ENCODE data around the gene VPS4A. TPM values are rescaled to one million over a fixed set of nuclear protein-coding genes. Genes with fewer than 3 reads are reported as not detected.

The VPS4A gene
- total and polyA plus RNA-seq, 2 of the 8 experiments (the other 6 are each of a cell fraction or from before 2014, with no cell fraction given), result 14.1 to 24.1 TPM

GRCh38 chr16:69349536-69349935 lies 38.4 kb downstream of the VPS4A start:
- no peak overlapping the region for H2BK20ac ChIP-seq (ENCODE audit: low read length)
- H2BK120ac ChIP-seq (replicated peaks; ENCODE audit: low read depth, low read length), result no peak overlapping the region
- DNase-seq (ENCODE audit: low read depth in 1 of 2, low spot score in 2 of 2), result no peak
- H4K5ac ChIP-seq (ENCODE audit: insufficient read length, low read depth, low read length), result no peak overlapping the region
- H3K27ac ChIP-seq (ENCODE audit: low read depth, low read length), result no peak overlapping the region
- H3K23ac ChIP-seq (ENCODE audit: insufficient read length), result no peak overlapping the region
- WGBS, 2 experiments (ENCODE audit: extremely low coverage in 1 of 2, insufficient coverage in 1 of 2, insufficient read length in 1 of 2, insufficient replicate concordance in 2 of 2, low coverage in 1 of 2, low lambda C conversion rate in 2 of 2, missing lambda C conversion rate in 1 of 2), result 94% methylated on average over 10 of the region's 10 CpGs; no CpG with 5 or more reads in 1 of the 2 experiments
- no peak overlapping the region for H2AFZ ChIP-seq (ENCODE audit: low read length)
- H3K18ac ChIP-seq (ENCODE audit: extremely low read depth, low read length), result no peak overlapping the region
- no peak overlapping the region for H3K4me3 ChIP-seq (ENCODE audit: extremely low read depth in 1 of 4, insufficient read depth in 2 of 4, low read depth in 3 of 4, low read length in 4 of 4)
- H2AK5ac ChIP-seq (ENCODE audit: low read depth, low read length), result no peak overlapping the region
- no peaks in the 10 kb centered on the region for H3K79me1 ChIP-seq (ENCODE audit: low read depth, low read length)
- no peak overlapping the region for H3K4ac ChIP-seq (replicated peaks; ENCODE audit: insufficient read length, low read depth, low read length)
- H3K27me3 ChIP-seq (replicated peaks in 1 of 4; ENCODE audit: control insufficient read depth in 3 of 4, extremely low read depth in 1 of 4, insufficient read depth in 3 of 4, low read length in 3 of 4), result no peaks in the 10 kb centered on the region
- H3K4me1 ChIP-seq (replicated peaks in 1 of 4; ENCODE audit: control insufficient read depth in 3 of 4, insufficient read depth in 4 of 4, low read length in 3 of 4), result no peaks in the 10 kb centered on the region
- CTCF ChIA-PET (ENCODE audit: partially characterized antibody), result no interaction called here
- POLR2A ChIA-PET (ENCODE audit: partially characterized antibody), result interaction anchor here (1.3 to 29.8 kb wide), 3 partner anchors 9 to 30 kb away, joined by 3 to 497 read pairs (median 13); partner anchors contain the start of genes COG8, NIP7, PDF and VPS4A
- no peaks in the 10 kb centered on the region for H3K79me2 ChIP-seq (ENCODE audit: control insufficient read depth in 1 of 2, insufficient read depth in 2 of 2, low read length in 2 of 2)
- no peak overlapping the region for H2BK5ac ChIP-seq (ENCODE audit: low read depth, low read length)
- no peak overlapping the region for H3K4me2 ChIP-seq (ENCODE audit: insufficient read depth in 1 of 2, low read depth in 2 of 2, low read length in 2 of 2)
- no peak overlapping the region for H3K14ac ChIP-seq (ENCODE audit: insufficient read length)
- no peak overlapping the region for H3K56ac ChIP-seq (replicated peaks; ENCODE audit: insufficient read length, low read depth, low read length)
- no peak overlapping the region for H4K8ac ChIP-seq (ENCODE audit: extremely low read depth, insufficient read depth, low read length)
- no peaks in the 10 kb centered on the region for H4K20me1 ChIP-seq (replicated peaks in 1 of 2; ENCODE audit: control insufficient read depth in 1 of 2, insufficient read depth in 2 of 2, low read length in 2 of 2)
- H2BK12ac ChIP-seq (ENCODE audit: low read depth, low read length), result no peak overlapping the region
- H3K9ac ChIP-seq (replicated peaks in 1 of 4; ENCODE audit: extremely low read depth in 1 of 4, low read depth in 3 of 4, low read length in 3 of 4), result no peak overlapping the region
- no peaks in the 10 kb centered on the region for H3K9me3 ChIP-seq (ENCODE audit: insufficient read depth in 2 of 2, low read depth in 1 of 2, low read length in 1 of 2)
- no peaks in the 10 kb centered on the region for H3K23me2 ChIP-seq (ENCODE audit: low read depth, low read length)
- no peak for FAIRE-seq
- no peaks in the 10 kb centered on the region for H3K36me3 ChIP-seq (ENCODE audit: control insufficient read depth in 2 of 4, insufficient read depth in 4 of 4, low read length in 3 of 4)
- H4K91ac ChIP-seq (replicated peaks; ENCODE audit: insufficient read length, low read length), result no peak overlapping the region
- H2BK15ac ChIP-seq (ENCODE audit: low read length), result no peak overlapping the region
- no peak for TF ChIP-seq CBX5 (IDR thresholded peaks at IDR 0.05; ENCODE audit: low read depth, low read length)
- TF ChIP-seq CHD2 (IDR thresholded peaks at IDR 0.05; ENCODE audit: low read length), result no peak
- no peak for TF ChIP-seq SUZ12 (IDR thresholded peaks at IDR 0.05; ENCODE audit: low read length)
- no peak for TF ChIP-seq SP2 (IDR thresholded peaks at IDR 0.05; ENCODE audit: low read length)
- TF ChIP-seq ZNF274 (IDR thresholded peaks at IDR 0.05; ENCODE audit: borderline replicate concordance, extremely low read depth, low read length), result no peak
- TF ChIP-seq TAF7 (optimal IDR thresholded peaks at IDR 0.05; ENCODE audit: borderline replicate concordance, low read depth, low read length), result no peak
- TF ChIP-seq SIX5 (IDR thresholded peaks at IDR 0.05; ENCODE audit: low read depth, low read length), result no peak
- TF ChIP-seq NRF1 (IDR thresholded peaks at IDR 0.05; ENCODE audit: low read depth, low read length), result no peak
- TF ChIP-seq TAF1 (IDR thresholded peaks at IDR 0.05; ENCODE audit: low read depth, low read length), result no peak

Measured in H1 (cell line).